22Rv1 (cell line): ENCODE results near the gene LRRN2.

Experiments used
- CTCF ChIP-seq: fragments of 450-650 bp; IDR thresholded peaks from 2 replicates; pipeline ENCODE4 v1.5.1; 2017; ENCODE audit warnings: mild to moderate bottlenecking
- ZFX ChIP-seq: fragments of 450-650 bp; IDR thresholded peaks from 2 replicates; pipeline ENCODE4 v1.6.1; 2017; ENCODE audit warnings: antibody characterized with exemption, borderline replicate concordance

DNA sequence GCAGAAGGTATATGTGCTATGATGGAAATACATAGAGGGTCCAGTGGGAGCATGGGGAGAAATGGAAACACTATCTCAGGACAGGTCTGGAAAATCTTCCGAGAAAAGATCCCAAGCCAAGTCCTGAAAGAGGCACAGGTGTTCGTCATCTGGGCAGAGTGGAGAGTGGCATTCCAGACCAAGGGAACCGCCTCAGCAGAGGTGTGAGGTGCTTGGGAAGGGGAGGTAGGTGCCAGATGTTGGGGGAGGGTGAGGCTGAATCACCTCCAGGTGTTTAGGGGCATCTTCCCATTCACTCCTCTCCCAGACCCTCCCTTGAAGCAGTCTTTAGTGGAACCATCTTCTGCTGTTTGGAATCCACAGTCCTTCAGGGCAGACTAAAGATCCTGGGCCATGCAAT is 23.5 kb upstream of the LRRN2 start:
- TF ChIP-seq CTCF (no peak), ZFX (no peak)
